HG03196 (cell line): ENCODE measurements around the gene EVC2.
"Not testable (repeated sequence)": the region's sequence is repeated elsewhere in the genome, so short reads cannot be mapped to it uniquely, and the experiment has no call there.

Experiments used
- ATAC-seq: cut with Tn5 transposase; IDR thresholded peaks from one replicate; pipeline ENCODE4 v1.9.1; 2021; ENCODE audit not compliant: unreplicated experiment

EVC2 gene

GRCh38 chr4:5629542-5629941 lies 78.8 kb downstream of the EVC2 start:
- no peak for ATAC-seq

GRCh38 chr4:5626913-5627312 lies 81.4 kb downstream of the EVC2 start:
- no peak for ATAC-seq

GRCh38 chr4:5622596-5622995 lies 85.8 kb downstream of the EVC2 start:
- no peak for ATAC-seq

GRCh38 chr4:5619913-5620625 lies 88.3 kb downstream of the EVC2 start:
- no peak for ATAC-seq

- ATAC-seq = no peak
Observed at GRCh38 chr4:5618051-5618960, 90.1 kb downstream of the EVC2 start.

GRCh38 chr4:5616331-5616950 lies 91.9 kb downstream of the EVC2 start:
- ATAC-seq = no peak

GRCh38 chr4:5615496-5616075 lies 92.8 kb downstream of the EVC2 start:
- ATAC-seq = no peak

GRCh38 chr4:5611750-5612149 lies 96.6 kb downstream of the EVC2 start:
- ATAC-seq = no peak

- no peak for ATAC-seq
Observed at GRCh38 chr4:5609306-5610007, 98.9 kb downstream of the EVC2 start.

GRCh38 chr4:5593828-5594227 lies 114.5 kb downstream of the EVC2 start:
- ATAC-seq = not testable (repeated sequence)

GRCh38 chr4:5592272-5592671 lies 116.1 kb downstream of the EVC2 start:
- no peak for ATAC-seq

GRCh38 chr4:5589495-5589894 lies 118.9 kb downstream of the EVC2 start:
- no peak for ATAC-seq

GRCh38 chr4:5588046-5588445 lies 120.3 kb downstream of the EVC2 start:
- ATAC-seq = no peak

- ATAC-seq = no peak
Observed at GRCh38 chr4:5575941-5576340, 132.4 kb downstream of the EVC2 start.

GRCh38 chr4:5574386-5574785 lies 134.0 kb downstream of the EVC2 start:
- ATAC-seq = no peak

- ATAC-seq = no peak
Observed at GRCh38 chr4:5573965-5574364, 134.4 kb downstream of the EVC2 start.

GRCh38 chr4:5572751-5573150 lies 135.6 kb downstream of the EVC2 start:
- no peak for ATAC-seq

- no peak for ATAC-seq
Observed at GRCh38 chr4:5572114-5572513, 136.2 kb downstream of the EVC2 start.

GRCh38 chr4:5571646-5572045 lies 136.7 kb downstream of the EVC2 start:
- no peak for ATAC-seq

GRCh38 chr4:5569451-5569850 lies 138.9 kb downstream of the EVC2 start:
- ATAC-seq = no peak

- no peak for ATAC-seq
Observed at GRCh38 chr4:5568931-5569330, 139.4 kb downstream of the EVC2 start.
